NT2/D1 (cell line): ENCODE data around the gene RHEX.

Experiments used
- DNase-seq: peaks from one replicate; pipeline ENCODE4 v3.0.0-alpha.2; 2011; ENCODE audit warnings: low read depth, low spot score
- H3K27me3 ChIP-seq: 2 replicates; pipeline ENCODE4 v1.6.0; 2011; ENCODE audit warnings: mild to moderate bottlenecking; ENCODE audit not compliant: insufficient read length, insufficient read depth
- H3K36me3 ChIP-seq: 2 replicates; pipeline ENCODE4 v1.6.1; 2011; ENCODE audit warnings: mild to moderate bottlenecking, low read length, mixed read lengths; ENCODE audit not compliant: insufficient read depth, insufficient read length
- H3K4me1 ChIP-seq: 2 replicates; pipeline ENCODE4 v1.5.1; 2011; ENCODE audit not compliant: insufficient read depth, insufficient read length
- H3K4me3 ChIP-seq: 2 replicates; pipeline ENCODE4 v1.5.1; 2011; ENCODE audit warnings: low read depth; ENCODE audit not compliant: insufficient read length
- H3K9ac ChIP-seq: 2 replicates; pipeline ENCODE4 v1.6.0; 2011; ENCODE audit warnings: low read depth; ENCODE audit not compliant: insufficient read length
- H3K9me3 ChIP-seq: 2 replicates; pipeline ENCODE4 v1.5.1; 2011; ENCODE audit warnings: mild to moderate bottlenecking, low read length; ENCODE audit not compliant: insufficient read depth
- SUZ12 ChIP-seq: IDR thresholded peaks from 2 replicates; pipeline ENCODE4 v1.6.1; 2011; ENCODE audit not compliant: insufficient read length, insufficient read depth; ENCODE audit errors: extremely low read depth
- YY1 ChIP-seq: IDR thresholded peaks from 2 replicates; pipeline ENCODE4 v1.6.1; 2011; ENCODE audit not compliant: insufficient read length, insufficient read depth
- ZNF274 ChIP-seq: IDR thresholded peaks from 2 replicates; pipeline ENCODE4 v1.6.1; 2011; ENCODE audit warnings: mild to moderate bottlenecking, low read depth, low read length

RHEX gene

GRCh38 chr1:206032380-206033140, 20.4 kb upstream of the RHEX start:
- no peaks in the 10 kb centered on the region for H3K27me3 ChIP-seq
- no peak overlapping the region for H3K9ac ChIP-seq
- no peaks in the 10 kb centered on the region for H3K4me1 ChIP-seq

GRCh38 chr1:206035027-206035426, 17.9 kb upstream of the RHEX start:
- Histone ChIP-seq H3K4me1 (no peaks in the 10 kb centered on the region), H3K36me3 (no peaks in the 10 kb centered on the region), H3K9ac (no peak overlapping the region), H3K27me3 (no peaks in the 10 kb centered on the region), H3K9me3 (peaks cover 6% of the 10 kb centered on the region; the same call in 1 of the 2 replicates), H3K4me3 (no peak overlapping the region)
- TF ChIP-seq ZNF274 (no peak), SUZ12 (no peak), YY1 (no peak)
- DNase-seq, result no peak

More at GRCh38 chr1:206032380-206033140, 20.4 kb upstream of the RHEX start:
- Histone ChIP-seq H3K4me3 (no peak overlapping the region), H3K9me3 (peaks cover 6% of the 10 kb centered on the region; the same call in 1 of the 2 replicates), H3K36me3 (no peaks in the 10 kb centered on the region)
- TF ChIP-seq SUZ12, result no peak
- no peak for TF ChIP-seq ZNF274
- no peak for TF ChIP-seq YY1
- DNase-seq, result no peak

GRCh38 chr1:206036663-206037455, 16.1 kb upstream of the RHEX start:
- no peak overlapping the region for H3K4me3 ChIP-seq
- no peaks in the 10 kb centered on the region for H3K36me3 ChIP-seq
- no peak for TF ChIP-seq SUZ12
- TF ChIP-seq YY1, result no peak
- TF ChIP-seq ZNF274, result no peak
- peaks cover 6% of the 10 kb centered on the region; the same call in 1 of the 2 replicates for H3K9me3 ChIP-seq
- H3K4me1 ChIP-seq, result peaks cover 4% of the 10 kb centered on the region
- no peaks in the 10 kb centered on the region for H3K27me3 ChIP-seq
- DNase-seq, result no peak
- no peak overlapping the region for H3K9ac ChIP-seq

GRCh38 chr1:206037581-206037980, 15.4 kb upstream of the RHEX start:
- peaks cover 4% of the 10 kb centered on the region for H3K4me1 ChIP-seq
- H3K4me3 ChIP-seq, result no peak overlapping the region
- DNase-seq, result no peak
- H3K36me3 ChIP-seq, result no peaks in the 10 kb centered on the region
- H3K27me3 ChIP-seq, result no peaks in the 10 kb centered on the region
- TF ChIP-seq SUZ12 (no peak), ZNF274 (no peak), YY1 (no peak)
- no peak overlapping the region for H3K9ac ChIP-seq
- peaks cover 6% of the 10 kb centered on the region; the same call in 1 of the 2 replicates for H3K9me3 ChIP-seq

- H3K9ac ChIP-seq, result no peak overlapping the region
- TF ChIP-seq SUZ12 (no peak), ZNF274 (no peak), YY1 (no peak)
These were observed 13.7 kb upstream of the RHEX start for GRCh38 chr1:206039046-206039973.

GRCh38 chr1:206040328-206040727, 12.6 kb upstream of the RHEX start:
- Histone ChIP-seq H3K4me1 (peaks cover 4% of the 10 kb centered on the region), H3K36me3 (no peaks in the 10 kb centered on the region), H3K9me3 (no peaks in the 10 kb centered on the region), H3K4me3 (no peak overlapping the region), H3K27me3 (no peaks in the 10 kb centered on the region), H3K9ac (no peak overlapping the region)
- no peak for DNase-seq
- TF ChIP-seq SUZ12 (no peak), ZNF274 (no peak), YY1 (no peak)

More at GRCh38 chr1:206039046-206039973, 13.7 kb upstream of the RHEX start:
- no peaks in the 10 kb centered on the region for H3K27me3 ChIP-seq
- no peaks in the 10 kb centered on the region for H3K9me3 ChIP-seq
- H3K36me3 ChIP-seq, result no peaks in the 10 kb centered on the region
- DNase-seq, result no peak
- no peak overlapping the region for H3K4me3 ChIP-seq
- peaks cover 4% of the 10 kb centered on the region for H3K4me1 ChIP-seq

- H3K4me1 ChIP-seq, result peaks cover 4% of the 10 kb centered on the region
- TF ChIP-seq SUZ12 (no peak), YY1 (no peak), ZNF274 (no peak)
- H3K9me3 ChIP-seq, result no peaks in the 10 kb centered on the region
- H3K36me3 ChIP-seq, result no peaks in the 10 kb centered on the region
- H3K4me3 ChIP-seq, result no peak overlapping the region
- H3K9ac ChIP-seq, result no peak overlapping the region
- H3K27me3 ChIP-seq, result no peaks in the 10 kb centered on the region
- no peak for DNase-seq
These were observed 11.3 kb upstream of the RHEX start for GRCh38 chr1:206041640-206042039.
